ENCODE results near the gene PMM2.

DNA sequence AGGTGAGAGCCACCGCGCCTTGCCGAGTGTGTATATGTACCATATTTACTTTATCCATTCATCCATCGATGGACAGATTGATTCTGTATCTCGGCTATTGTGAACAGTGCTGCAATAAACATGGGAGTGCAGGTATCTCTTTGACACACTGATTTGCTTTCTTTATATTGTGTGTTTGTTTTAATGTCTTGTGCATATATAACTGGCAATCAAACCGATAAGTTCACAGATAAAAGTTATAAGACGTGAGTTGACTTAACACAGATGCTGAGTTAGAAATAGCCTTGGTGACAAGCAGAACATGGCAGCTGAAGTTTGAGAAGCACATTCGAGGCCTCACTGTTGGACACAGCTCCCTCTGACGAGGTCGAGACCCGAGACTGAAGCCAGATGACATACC lies 23.4 kb upstream of the PMM2 start:
- TF ChIP-seq, protein P1, sequence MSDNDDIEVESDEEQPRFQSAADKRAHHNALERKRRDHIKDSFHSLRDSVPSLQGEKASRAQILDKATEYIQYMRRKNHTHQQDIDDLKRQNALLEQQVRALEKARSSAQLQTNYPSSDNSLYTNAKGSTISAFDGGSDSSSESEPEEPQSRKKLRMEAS (CRISPR knock-in tag; IDR thresholded peaks at IDR 0.05): no peak
- no peak for TF ChIP-seq E2F4 (CRISPR knock-in tag; IDR thresholded peaks at IDR 0.05; ENCODE audit: borderline replicate concordance, low read depth)
- TF ChIP-seq PRDM15 (CRISPR knock-in tag; IDR thresholded peaks at IDR 0.05): no peak
- TF ChIP-seq CTCF (IDR thresholded peaks at IDR 0.05): no peak
- no peak for TF ChIP-seq ATF2 (CRISPR knock-in tag; IDR thresholded peaks at IDR 0.05; ENCODE audit: borderline replicate concordance, low read depth)
- TF ChIP-seq, protein P2, sequence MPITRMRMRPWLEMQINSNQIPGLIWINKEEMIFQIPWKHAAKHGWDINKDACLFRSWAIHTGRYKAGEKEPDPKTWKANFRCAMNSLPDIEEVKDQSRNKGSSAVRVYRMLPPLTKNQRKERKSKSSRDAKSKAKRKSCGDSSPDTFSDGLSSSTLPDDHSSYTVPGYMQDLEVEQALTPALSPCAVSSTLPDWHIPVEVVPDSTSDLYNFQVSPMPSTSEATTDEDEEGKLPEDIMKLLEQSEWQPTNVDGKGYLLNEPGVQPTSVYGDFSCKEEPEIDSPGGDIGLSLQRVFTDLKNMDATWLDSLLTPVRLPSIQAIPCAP (CRISPR knock-in tag; IDR thresholded peaks at IDR 0.05): no peak
- no peak for TF ChIP-seq ZNF263 (CRISPR knock-in tag; IDR thresholded peaks at IDR 0.05; ENCODE audit: low read depth)
- no peak for TF ChIP-seq ZNF671 (CRISPR knock-in tag; IDR thresholded peaks at IDR 0.05)
